ENCODE measurements around the gene KLHL17.

Gene KLHL17

DNA sequence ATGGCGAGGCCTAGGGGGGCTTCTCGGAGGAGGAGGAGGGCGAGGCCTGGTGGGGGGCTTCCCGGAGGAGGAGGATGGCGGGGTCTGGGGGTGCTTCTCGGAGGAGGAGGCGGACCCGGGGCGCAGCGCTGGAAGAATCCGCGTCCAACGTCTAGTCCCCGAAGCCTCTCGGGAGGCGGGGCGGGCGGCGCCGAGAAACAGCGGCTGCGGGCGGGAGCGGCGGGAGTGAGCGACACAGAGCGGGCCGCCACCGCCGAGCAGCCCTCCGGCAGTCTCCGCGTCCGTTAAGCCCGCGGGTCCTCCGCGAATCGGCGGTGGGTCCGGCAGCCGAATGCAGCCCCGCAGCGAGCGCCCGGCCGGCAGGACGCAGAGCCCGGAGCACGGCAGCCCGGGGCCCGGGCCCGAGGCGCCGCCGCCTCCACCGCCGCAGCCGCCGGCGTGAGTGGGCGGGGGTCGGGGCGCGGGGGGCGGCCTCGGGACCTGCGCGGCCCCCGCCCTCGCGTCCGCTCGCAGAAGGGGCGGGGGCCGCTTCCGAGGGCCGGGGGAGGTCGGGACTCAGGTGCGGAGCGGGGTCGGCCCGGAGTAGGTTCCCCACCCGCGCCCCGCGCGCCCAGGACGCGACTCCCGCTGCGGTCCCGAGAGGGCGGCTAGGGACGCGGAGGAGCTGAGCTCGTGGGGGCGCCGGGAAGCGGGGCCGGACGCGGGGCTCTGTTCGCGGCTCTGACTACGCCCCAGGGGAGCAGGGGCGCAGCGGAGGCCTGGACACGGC, at the start of gene KLHL17:
KLHL17 (plus strand) TSS at position 222 of the 769 bp plus-strand sequence; CDS start at position 332, 110 bp downstream.
- DNase-seq = peak; percentile 72 to 75

DNA sequence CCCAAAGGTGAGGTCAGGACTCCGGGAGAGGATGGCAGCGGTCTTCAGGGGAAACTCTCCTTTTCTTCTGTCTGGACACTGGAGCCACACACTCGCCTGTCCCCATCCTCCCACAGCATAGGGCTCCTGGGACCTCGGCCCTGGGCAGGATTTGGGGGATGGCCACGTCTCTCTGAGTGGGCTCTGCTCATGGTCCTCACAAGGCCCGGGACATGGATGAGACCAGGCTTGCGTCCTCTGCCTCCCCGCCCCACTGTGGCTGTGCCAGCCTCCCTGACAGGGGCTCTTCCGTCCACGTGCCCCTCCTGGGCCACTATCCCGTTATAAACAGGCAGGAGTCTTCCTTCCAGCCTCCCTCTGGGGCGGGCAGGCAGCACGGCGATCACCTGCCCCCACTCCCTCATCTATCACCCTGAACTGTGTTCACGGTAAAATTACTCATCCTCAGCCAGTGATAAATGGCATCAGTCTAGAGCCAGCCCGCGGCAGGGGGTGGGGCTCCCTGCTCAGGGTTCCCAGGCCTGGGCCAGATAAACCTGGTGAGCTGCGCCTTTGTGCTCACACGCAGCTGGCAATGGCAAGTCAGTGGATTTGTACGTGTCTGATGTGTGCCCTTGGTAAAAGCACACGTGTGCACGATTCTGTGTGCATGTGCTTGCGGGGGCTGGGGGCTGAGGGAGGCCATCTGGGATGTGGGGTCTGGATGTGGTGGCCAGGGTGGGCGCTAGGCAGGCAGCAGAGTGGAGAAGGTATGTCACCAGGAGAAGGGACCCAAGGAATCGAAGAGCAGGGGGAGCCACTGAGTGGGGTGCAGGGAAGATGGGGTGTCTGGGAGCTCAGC, 49.3 kb upstream of the KLHL17 start:
- DNase-seq = no peak

DNA sequence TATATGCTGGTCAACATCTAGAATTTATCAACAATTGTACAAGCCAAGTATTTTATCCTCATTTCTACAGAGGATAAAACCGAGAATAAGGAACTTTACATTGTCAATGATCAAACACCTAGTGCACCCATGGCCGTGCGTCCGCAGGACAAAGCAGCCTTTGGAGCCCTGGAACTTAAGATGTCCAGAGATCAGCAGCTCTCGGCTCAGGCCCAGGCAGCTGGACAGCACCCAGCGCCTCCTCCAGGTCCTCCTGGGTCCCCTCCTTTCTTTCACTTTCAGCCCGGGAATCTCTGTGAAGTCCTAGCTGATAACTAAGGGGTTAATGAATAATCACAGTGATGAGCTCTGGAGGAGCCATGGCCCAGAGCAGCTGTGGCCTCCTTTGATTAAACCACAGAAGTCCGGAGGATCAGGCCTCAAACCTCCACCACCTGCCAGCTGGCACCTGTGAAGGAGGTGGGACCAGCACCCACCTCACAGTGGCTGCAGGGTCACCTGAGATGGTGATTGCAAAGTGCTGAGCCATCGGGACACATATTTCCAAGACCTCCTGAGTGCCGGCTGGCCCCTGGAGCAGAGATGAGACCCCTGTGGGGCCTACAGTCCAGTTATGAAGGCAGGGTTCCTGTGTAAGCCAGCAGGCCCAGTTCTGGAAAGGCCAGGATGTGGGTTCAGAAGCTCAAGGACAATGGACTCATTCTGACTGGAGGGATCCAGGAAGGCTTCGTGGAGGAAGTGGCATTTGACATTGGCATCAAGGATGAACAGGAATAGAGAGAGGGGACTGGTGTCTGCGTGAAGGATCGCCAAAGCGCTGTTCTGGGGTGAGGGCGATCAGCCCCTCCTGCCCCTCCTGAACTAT, 48.3 kb upstream of the KLHL17 start:
- no peak for DNase-seq

DNA sequence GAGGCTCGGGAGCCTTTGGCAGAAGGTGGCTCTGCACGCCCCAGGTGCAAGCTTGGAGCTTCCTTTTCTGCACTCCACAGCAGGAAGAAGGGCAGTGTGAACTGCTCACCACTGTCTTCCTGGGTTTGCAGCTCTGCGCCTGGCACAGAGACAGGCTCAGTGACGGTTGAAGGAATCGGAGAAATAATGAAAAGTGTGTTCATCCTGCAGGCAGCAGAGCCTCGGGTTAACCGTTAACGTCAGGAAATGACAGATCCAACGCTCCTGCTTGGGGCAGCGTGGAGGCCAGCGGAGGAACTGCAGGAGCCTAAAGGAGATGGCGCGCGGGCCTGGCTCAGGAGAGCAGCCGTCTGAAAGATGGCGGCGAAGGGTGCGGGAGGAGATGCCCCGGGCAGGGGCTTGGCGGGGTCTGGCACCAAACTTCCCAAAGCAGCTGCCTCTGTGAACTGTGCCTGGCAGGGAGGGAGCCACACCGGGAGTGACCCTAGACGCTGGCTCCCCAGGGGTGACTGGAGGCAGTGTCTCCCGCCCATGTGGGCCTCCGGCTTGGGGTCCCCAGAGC, 47.6 kb upstream of the KLHL17 start:
- DNase-seq = peak in 1 of 2 experiments; percentile 0

DNA sequence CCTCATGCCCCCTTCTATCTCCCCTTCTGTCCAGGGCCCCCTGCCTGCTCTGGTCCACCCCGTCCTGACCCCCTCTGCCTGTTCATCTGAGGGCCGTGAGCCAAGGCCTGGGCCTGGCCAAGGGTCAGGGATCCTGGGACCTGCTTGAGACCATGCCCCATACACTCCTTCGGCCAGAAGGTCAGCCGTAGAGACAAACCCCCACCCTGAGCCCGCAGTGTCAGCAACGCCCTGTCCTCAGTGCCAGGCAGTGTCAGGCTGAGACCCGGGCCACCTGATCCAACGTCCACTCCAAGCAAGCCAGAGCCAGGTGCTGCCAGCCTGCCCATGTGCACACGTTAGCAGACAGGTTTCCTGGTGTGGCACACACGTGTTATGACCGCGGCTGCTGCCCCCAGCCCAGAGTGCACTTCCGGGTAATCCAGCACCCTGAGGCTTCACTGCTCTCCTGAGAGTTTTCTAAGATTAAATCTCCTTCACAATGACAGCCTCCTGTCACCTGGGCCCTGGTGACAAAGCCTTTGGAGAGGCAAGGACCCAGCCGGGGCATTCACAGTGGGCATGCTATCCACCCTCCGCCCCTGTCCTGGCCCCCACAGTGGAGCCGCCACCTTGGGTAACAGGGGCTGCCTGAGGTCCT, 46.8 kb upstream of the KLHL17 start:
- no peak for DNase-seq

DNA sequence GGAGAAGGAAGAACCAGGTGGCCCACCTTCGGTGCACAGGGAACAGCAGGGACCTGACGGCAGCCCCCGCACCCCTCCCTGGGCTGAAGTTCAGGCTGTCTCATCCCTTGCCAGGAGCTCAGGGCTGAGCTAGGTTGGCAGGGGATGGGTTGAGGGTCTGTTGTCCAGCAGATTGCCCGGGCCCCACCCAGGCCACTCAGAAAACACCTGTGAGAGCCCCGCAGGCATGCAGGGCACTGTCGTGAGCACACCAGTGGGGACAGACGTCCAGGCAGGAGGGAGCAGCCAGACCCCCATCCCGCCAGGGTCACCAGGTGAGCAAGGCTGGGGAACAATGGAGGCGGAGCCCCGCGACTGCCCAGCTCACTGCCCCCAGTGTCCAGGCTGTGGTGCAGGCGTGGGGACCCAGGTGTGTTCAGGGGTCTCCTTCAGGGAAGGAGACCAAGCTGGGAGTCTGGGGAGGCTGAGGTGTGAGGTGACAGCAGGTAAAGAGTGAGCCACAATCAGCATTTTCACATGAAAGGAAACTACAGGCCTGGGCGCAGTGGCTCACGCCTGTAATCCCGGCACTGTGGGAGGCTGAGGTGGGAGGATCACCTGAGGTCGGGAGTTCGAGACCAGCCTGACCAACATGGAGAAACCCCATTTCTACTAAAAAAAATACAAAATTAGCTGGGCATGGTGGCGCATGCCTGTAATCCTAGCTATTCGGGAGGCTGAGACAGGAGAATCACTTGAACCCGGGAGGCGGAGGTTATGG, 46.1 kb upstream of the KLHL17 start:
- peak in 1 of 2 experiments; percentile 0 for DNase-seq

DNA sequence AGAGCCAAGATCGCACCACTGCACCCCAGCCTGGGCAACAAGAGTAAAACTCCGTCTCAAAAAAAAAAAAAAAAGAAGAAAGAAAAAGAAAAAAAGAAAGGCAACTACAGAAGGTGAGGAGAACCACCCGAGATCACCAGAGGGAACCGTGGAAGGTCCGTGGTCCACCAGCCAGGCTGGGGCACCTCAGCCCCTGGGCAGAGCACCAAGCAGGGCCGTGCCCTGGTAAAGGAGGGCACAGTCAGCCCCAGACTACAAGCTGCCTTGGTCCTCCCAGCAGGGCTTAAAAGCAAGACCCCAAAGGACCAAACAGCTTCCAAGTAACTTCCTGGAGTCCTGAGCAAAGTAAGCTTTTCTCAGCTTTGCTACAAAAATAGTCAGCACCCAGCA, 45.5 kb upstream of the KLHL17 start:
- DNase-seq = no peak

DNA sequence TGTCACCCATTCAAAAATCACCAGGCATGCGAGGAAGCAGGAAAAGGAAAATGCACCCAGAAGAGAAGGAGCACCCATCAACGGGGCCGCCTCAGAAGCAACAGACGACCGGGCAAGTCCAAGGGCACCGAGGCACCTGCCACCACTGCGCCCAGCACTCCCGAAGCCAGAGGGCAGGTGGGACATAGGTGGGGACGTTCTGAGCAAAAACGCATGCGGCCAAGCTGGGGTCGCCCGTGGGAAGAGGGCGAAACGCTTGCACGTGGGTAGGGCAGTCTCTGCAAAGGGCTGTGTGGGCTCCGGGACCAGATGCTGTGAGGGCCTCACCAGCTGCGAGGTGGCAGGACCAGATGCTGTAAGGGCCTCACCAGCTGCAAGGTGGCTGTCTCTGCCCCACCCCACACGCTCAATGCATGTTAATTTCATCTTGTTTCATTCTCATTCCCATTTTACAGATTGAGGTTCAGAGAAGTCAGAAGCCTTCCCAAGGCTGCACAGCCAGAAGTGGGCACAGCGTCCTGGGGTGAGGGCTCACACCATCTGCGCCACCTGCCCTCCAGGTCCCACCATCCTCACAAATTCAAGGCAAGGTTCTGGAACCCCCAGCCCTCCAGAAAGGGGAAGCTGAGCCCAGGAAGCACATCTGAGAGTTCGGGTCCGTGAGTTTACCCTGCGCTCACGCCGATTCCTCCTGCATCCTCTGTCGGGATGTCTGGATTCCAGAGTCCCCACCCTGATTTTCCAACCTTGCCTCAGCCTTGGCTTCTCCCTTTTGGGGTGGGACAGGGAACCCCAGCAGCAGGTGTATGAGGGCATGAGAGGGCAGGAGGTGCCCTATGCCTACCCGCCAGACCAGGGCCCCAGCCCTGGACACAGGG, 44.9 kb upstream of the KLHL17 start:
- no peak for DNase-seq

DNA sequence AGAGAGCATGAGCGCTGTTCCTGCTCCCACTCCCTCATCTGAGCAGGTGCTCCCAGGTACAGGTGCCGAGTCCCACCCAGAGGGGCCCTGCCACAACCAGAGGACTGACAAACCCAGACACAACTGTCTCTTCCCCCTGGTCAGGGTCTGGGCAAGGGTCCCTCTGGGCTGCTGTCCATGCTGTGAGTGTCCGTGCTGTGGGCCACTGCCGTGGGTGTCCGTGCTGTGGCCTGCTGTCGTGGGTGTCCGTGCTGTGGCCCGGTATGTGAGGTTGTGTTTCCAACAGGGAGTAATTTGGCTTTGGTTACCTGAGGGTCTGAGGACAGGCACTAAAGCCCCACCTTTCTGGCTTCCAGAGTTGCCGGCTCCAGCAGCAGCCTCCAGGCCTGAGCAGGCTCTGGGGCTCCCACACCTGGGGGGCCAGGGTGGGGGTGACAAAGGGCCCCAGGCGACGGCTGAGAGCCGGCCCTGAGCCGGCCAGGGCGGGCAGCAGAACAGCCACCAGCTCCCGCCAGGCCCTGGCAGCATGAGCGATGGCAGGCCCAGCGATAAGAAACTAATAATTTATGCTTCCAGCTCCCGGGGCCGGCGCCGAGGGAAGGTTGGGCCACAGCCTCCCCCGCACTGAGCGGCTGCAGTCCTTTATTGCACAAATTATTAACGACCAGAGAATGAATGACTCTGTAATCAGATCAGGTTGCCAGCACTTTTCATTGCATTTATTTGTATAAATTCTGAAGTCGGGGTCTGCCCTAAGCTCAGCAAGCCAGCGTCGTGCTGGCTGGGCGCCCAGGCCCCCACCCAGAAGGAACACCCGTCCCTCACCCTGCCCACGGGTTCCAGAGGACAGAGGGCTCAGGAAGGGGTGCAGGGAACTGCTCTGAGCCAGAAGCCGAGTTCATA, 44.0 kb upstream of the KLHL17 start:
- DNase-seq = no peak

DNA sequence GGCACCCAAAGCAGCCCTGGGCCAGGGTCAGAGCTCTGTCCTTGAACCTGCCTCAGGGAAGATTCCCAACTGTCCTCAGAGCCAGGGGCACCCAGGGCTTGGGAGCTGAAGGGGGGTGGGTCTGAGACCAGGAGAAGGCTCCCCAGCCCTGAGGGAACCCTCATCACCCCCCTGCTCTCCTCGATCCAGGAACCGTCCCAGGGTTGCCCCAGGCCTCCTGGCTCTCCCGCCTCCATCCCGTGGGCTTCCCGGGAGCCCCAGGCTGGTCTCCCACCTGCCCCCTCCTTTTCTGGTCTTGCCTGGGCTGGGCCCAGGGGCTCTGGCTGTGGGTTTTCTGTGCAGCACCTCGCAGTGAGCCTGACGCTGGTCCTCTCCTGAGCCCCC, 43.3 kb upstream of the KLHL17 start:
- DNase-seq = no peak

DNA sequence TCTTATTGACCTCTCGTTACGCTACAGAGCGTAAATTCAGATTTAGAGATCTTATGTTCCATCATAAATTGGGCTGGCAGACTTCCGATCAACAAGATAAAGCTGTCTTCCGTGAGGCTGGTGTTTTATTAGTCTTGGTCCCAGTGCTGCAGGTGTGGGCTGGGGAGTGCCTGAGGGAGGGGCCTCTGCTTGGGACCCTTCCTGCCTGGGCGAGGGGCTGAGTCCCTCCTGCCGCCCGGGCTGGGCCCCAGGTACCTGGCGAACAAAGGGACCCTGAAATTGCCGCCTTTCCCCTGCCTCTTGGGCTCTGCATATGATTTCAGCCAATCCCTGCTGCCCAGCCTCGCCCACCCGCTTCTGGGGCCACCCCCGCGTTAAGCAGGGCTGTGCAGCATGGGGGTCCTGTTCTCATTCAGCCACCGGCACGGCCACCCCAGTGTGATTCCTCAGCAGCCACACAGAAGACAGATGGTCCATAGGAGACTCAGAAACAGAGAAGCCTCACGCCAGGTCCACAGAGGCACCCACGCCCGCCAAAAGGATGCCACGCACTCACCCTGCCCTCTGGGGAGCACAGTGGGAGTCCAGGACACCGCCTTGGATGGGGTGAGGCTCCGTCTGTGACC, 42.8 kb upstream of the KLHL17 start:
- DNase-seq = no peak

DNA sequence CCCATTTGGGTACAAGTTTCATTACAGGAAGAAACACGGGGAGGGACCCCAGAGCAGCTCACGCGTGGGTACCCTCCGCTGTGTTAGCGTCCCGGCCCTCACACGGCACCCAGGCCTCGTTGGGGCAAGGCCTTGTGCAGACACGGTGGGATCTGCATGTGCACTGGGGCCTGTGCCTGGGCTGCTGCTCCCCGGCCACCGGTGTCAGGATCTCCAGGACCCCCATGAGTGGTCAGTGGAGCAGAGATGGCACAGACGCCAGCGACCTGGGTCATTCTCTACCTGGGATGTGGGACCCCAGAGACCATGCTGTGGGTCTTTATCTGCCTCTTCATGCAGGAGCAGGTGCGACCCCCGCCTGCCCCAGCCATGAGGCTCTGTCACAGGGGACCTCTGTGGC, 42.0 kb upstream of the KLHL17 start:
- no peak for DNase-seq

DNA sequence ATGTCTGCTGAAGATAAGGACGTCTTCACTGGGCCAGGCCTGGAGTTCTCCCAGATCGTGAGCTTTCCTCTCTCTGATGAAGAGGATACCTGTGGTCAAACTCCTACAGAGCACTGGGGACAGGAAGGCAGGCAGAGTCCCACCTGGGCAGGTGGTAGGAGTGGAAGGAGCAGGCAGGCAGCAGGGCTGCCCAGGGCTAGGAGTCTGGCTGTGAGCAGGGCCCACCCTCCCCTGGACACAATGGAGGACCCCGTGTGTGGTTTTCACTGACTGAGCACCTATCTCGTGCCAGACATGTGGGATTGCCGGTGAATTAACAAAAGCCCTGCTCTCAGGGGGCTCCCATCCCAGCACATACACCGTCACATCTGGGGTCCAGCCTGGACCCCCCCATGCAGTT, 41.5 kb upstream of the KLHL17 start:
- no peak for DNase-seq

DNA sequence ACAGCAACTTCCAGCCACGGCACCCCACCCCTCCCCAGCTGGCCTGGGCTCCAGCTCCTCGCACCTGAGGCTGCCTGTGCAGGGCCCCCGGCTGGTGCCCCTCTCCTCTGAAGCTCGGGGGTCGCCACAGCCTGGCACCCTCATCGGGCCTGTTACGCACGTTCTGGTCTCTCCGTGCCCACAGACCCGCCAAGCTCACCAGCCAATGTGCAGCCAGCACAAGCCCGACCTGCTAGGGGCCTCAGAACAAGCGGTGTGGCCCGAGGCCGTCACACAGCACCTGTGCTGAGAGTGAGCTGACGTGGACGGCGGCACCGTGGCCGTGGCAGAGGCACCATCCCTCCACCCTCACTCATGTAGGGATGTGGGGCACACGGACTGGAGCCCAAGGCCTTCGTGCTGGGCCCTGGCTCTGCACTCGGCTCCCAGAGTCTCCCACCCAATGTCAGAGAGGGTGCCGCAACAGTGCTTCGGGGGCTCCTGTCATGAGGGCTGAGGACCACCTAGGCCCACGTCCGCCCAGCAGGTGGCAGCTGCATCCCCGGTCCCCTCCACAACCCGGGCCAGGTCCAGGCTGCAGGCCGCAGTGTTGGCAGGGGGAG, 41.0 kb upstream of the KLHL17 start:
- DNase-seq = no peak

DNA sequence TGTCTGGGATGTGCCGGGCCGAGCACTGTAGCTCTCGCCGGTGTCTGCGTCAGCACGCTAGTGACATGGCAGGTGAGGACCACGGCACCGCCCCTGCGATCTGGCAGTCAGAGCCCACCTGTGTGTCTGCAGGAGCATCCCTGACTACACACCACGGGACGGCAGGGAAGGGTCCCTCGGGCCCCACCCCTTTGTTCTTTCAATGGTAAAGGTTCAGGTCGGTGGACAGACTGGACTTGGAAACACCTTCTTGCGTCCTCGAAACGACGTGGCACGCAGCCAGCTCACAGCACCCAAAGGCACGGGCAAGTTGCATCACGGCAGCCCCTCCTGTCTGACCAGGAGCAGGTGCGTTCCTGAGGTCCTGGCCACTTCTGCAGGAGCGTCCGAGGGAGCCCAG, 40.4 kb upstream of the KLHL17 start:
- no peak for DNase-seq

DNA sequence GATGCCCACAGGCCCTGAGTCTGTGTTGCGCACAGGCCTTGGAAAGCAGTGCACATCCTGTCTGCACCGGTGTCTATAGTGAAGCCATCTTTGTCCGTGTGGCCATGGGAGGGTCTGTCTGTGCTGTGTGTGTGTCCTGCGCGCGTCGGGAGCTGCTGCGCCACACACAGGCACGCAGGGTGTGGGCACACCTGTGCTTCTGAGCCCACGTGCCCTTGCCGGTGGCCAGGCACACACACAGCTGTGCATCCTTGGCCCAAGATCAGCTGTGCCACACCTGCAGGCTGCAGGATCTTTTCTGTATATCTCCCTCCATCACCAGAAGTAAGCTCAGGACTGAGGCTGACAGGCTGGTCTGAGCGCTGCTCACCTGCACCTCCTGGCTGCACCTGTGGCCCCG, 39.9 kb upstream of the KLHL17 start:
- DNase-seq = no peak

DNA sequence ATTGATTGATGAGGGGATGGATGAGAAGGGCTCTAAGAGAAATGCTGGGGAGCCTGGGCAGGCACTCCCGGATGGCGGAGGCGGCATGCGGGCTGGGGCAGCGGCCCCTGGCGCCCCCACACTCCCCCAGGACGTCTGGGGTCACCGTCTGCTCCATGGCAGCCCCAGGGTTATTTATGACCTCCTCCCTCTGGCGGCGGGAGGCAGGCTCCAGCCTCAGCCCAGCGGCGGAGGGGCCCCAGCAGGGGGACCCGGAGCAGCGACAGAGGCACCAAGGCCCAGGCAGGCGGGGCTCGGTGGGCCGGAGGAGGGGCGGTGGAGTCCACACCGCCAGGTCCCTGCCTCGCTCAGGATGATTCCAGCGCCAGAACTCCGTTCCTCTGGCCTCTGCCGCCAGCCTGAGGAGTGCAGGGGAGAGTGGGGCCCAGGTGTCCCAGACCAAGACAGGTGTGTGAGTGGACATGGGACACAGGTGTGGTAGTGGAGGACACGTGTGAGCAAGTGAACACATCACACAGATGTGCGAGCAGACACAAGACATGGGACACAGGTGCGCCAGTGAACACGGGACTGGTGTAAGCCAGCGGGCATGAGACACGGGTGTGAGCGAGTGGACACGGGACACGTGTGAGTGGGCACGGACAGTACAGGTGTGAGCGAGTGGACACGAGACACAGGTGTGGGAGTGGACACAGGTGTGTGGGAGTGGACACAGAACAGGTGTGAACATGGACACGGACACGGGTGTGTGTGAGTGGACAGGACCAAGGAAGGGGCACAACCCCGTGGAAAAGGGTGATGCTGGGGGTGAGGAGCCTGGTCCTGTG, 39.2 kb upstream of the KLHL17 start:
- DNase-seq = no peak

Data from activated CD4-positive, alpha-beta T cell treated with anti-CD3 and anti-CD28 coated beads, Interleukin-2, amount 50 U/mL, for 4 hours (primary cell).